ENCODE data around the gene KRT84. TPM values are rescaled to one million over a fixed set of nuclear protein-coding genes. Genes with fewer than 3 reads are reported as not detected.

KRT84 gene
- total RNA-seq, 1 experiment from 2014 or later: 0.15 TPM

- ATAC-seq (no peak), DNase-seq (no peak)
- Histone ChIP-seq H4K20me1 (ENCODE audit: low read length) (no peaks in the 10 kb centered on the region), H3K79me2 (ENCODE audit: low read length) (no peaks in the 10 kb centered on the region), H3K4me2 (ENCODE audit: low read length) (no peak overlapping the region), H3K4me1 (ENCODE audit: insufficient read depth, low read length) (peaks cover 19% of the 10 kb centered on the region; the same call in 1 of the 2 replicates), H3K36me3 (ENCODE audit: low read depth, low read length) (no peaks in the 10 kb centered on the region), H3K9me3 (ENCODE audit: low read length) (no peaks in the 10 kb centered on the region), H3K4me3 (ENCODE audit: low read length) (no peak overlapping the region), H3K9me2 (replicated peaks; ENCODE audit: low read length) (no peaks in the 10 kb centered on the region), H3K27ac (ENCODE audit: low read length) (no peak overlapping the region), H3K9ac (ENCODE audit: low read length) (no peak overlapping the region), H3F3A (ENCODE audit: low read length, unreplicated experiment) (no peaks in the 10 kb centered on the region), H3K27me3 (ENCODE audit: low read length) (no peaks in the 10 kb centered on the region), H2AFZ (ENCODE audit: low read length) (no peak overlapping the region)
- BruUV-seq (replicated peaks): no TSS peak
- ChIA-PET CTCF (no interaction called here), POLR2A (ENCODE audit: unreplicated experiment) (no interaction called here)
- TF ChIP-seq EZH2phosphoT487 (IDR thresholded peaks at IDR 0.05; ENCODE audit: borderline replicate concordance, low read length) (no peak), EZH2 (IDR thresholded peaks at IDR 0.05; ENCODE audit: low read length, unreplicated experiment) (no peak), CTCF (conservative IDR thresholded peaks at IDR 0.05; ENCODE audit: low read depth, low read length) (no peak)
- intact Hi-C loops (cut with micrococcal nuclease): no loop called here
Observed at GRCh38 chr12:52426034-52426433, 40.6 kb upstream of the KRT84 start.

- H3F3A ChIP-seq (ENCODE audit: low read length, unreplicated experiment): no peaks in the 10 kb centered on the region
- intact Hi-C loops (cut with micrococcal nuclease): no loop called here
- no peak overlapping the region for H3K4me3 ChIP-seq (ENCODE audit: low read length)
- H3K9me2 ChIP-seq (replicated peaks; ENCODE audit: low read length): no peaks in the 10 kb centered on the region
- H3K27ac ChIP-seq (ENCODE audit: low read length): no peak overlapping the region
- DNase-seq: no peak
- no peaks in the 10 kb centered on the region for H3K79me2 ChIP-seq (ENCODE audit: low read length)
- ATAC-seq: no peak
- POLR2A ChIA-PET (ENCODE audit: unreplicated experiment): no interaction called here
- no peaks in the 10 kb centered on the region for H3K36me3 ChIP-seq (ENCODE audit: low read depth, low read length)
- no peaks in the 10 kb centered on the region for H4K20me1 ChIP-seq (ENCODE audit: low read length)
- no peak overlapping the region for H3K4me2 ChIP-seq (ENCODE audit: low read length)
- peaks cover 19% of the 10 kb centered on the region; the same call in 1 of the 2 replicates for H3K4me1 ChIP-seq (ENCODE audit: insufficient read depth, low read length)
- H3K27me3 ChIP-seq (ENCODE audit: low read length): no peaks in the 10 kb centered on the region
- no TSS peak for BruUV-seq (replicated peaks)
- H2AFZ ChIP-seq (ENCODE audit: low read length): no peak overlapping the region
- H3K9ac ChIP-seq (ENCODE audit: low read length): no peak overlapping the region
- TF ChIP-seq EZH2 (IDR thresholded peaks at IDR 0.05; ENCODE audit: low read length, unreplicated experiment) (no peak), EZH2phosphoT487 (IDR thresholded peaks at IDR 0.05; ENCODE audit: borderline replicate concordance, low read length) (no peak), CTCF (conservative IDR thresholded peaks at IDR 0.05; ENCODE audit: low read depth, low read length) (no peak)
- no peaks in the 10 kb centered on the region for H3K9me3 ChIP-seq (ENCODE audit: low read length)
- CTCF ChIA-PET: no interaction called here
Observed at GRCh38 chr12:52425466-52425865, 40.0 kb upstream of the KRT84 start.

- Histone ChIP-seq H4K20me1 (ENCODE audit: low read length) (no peaks in the 10 kb centered on the region), H3K9me2 (replicated peaks; ENCODE audit: low read length) (no peaks in the 10 kb centered on the region), H3F3A (ENCODE audit: low read length, unreplicated experiment) (no peaks in the 10 kb centered on the region), H3K79me2 (ENCODE audit: low read length) (no peaks in the 10 kb centered on the region), H3K4me1 (ENCODE audit: insufficient read depth, low read length) (peaks cover 19% of the 10 kb centered on the region; the same call in 1 of the 2 replicates), H3K4me2 (ENCODE audit: low read length) (no peak overlapping the region), H3K27ac (ENCODE audit: low read length) (no peak overlapping the region), H3K9ac (ENCODE audit: low read length) (no peak overlapping the region), H3K9me3 (ENCODE audit: low read length) (no peaks in the 10 kb centered on the region), H3K27me3 (ENCODE audit: low read length) (no peaks in the 10 kb centered on the region), H3K4me3 (ENCODE audit: low read length) (no peak overlapping the region), H2AFZ (ENCODE audit: low read length) (no peak overlapping the region), H3K36me3 (ENCODE audit: low read depth, low read length) (no peaks in the 10 kb centered on the region)
- ATAC-seq (peak; percentile 70), DNase-seq (peak; percentile 52)
- intact Hi-C loops (cut with micrococcal nuclease): no loop called here
- POLR2A ChIA-PET (ENCODE audit: unreplicated experiment): no interaction called here
- CTCF ChIA-PET: no interaction called here
- BruUV-seq (replicated peaks): no TSS peak
- no peak for TF ChIP-seq EZH2phosphoT487 (IDR thresholded peaks at IDR 0.05; ENCODE audit: borderline replicate concordance, low read length)
- no peak for TF ChIP-seq EZH2 (IDR thresholded peaks at IDR 0.05; ENCODE audit: low read length, unreplicated experiment)
- TF ChIP-seq CTCF (conservative IDR thresholded peaks at IDR 0.05; ENCODE audit: low read depth, low read length): no peak
Observed at GRCh38 chr12:52423661-52424500, 38.4 kb upstream of the KRT84 start.

All from PC-3 (cell line).